Measurements from ENCODE around the gene LCNL1.

LCNL1 gene

GRCh38 chr9:136982232-136983051, at the start of gene LCNL1:
Gene LCNL1 (plus strand): TSS chr9:136982993. CDS start chr9:136983587, 594 bp downstream.
- no peak for DNase-seq (ENCODE audit: low read depth in 2 of 2)

- DNase-seq (ENCODE audit: low read depth in 2 of 2), result no peak
Measured at GRCh38 chr9:136934277-136934676, 48.5 kb upstream of the LCNL1 start.

GRCh38 chr9:136935651-136936050, 47.1 kb upstream of the LCNL1 start:
- DNase-seq (ENCODE audit: low read depth in 2 of 2), result no peak

- no peak for DNase-seq (ENCODE audit: low read depth in 2 of 2)
Measured at GRCh38 chr9:136936645-136937170, 46.1 kb upstream of the LCNL1 start.

GRCh38 chr9:136937186-136938001, 45.4 kb upstream of the LCNL1 start:
- no peak for DNase-seq (ENCODE audit: low read depth in 2 of 2)

GRCh38 chr9:136939431-136939995, 43.3 kb upstream of the LCNL1 start:
- DNase-seq (ENCODE audit: low read depth in 2 of 2), result no peak

GRCh38 chr9:136939996-136940525, 42.7 kb upstream of the LCNL1 start:
- DNase-seq (ENCODE audit: low read depth in 2 of 2), result no peak

- DNase-seq (ENCODE audit: low read depth in 2 of 2), result no peak
Measured at GRCh38 chr9:136940526-136941230, 42.1 kb upstream of the LCNL1 start.

GRCh38 chr9:136941231-136942111, 41.3 kb upstream of the LCNL1 start:
- DNase-seq (ENCODE audit: low read depth in 2 of 2), result no peak

- no peak for DNase-seq (ENCODE audit: low read depth in 2 of 2)
Measured at GRCh38 chr9:136942112-136942880, 40.5 kb upstream of the LCNL1 start.

GRCh38 chr9:136942881-136943230, 39.9 kb upstream of the LCNL1 start:
- no peak for DNase-seq (ENCODE audit: low read depth in 2 of 2)

GRCh38 chr9:136943291-136944211, 39.2 kb upstream of the LCNL1 start:
- no peak for DNase-seq (ENCODE audit: low read depth in 2 of 2)

- no peak for DNase-seq (ENCODE audit: low read depth in 2 of 2)
Measured at GRCh38 chr9:136944212-136944518, 38.6 kb upstream of the LCNL1 start.

GRCh38 chr9:136944519-136945332, 38.1 kb upstream of the LCNL1 start, which contains the start of the genes C8G and FBXW5:
Gene C8G (plus strand): TSS chr9:136945243. CDS start chr9:136945321, 78 bp downstream.
Gene FBXW5 (minus strand): TSS chr9:136944738. CDS start chr9:136944083, 655 bp downstream.
- DNase-seq (ENCODE audit: low read depth in 2 of 2), result peak; percentile 81 to 93

GRCh38 chr9:136945333-136946227, 37.2 kb upstream of the LCNL1 start:
- DNase-seq (ENCODE audit: low read depth in 2 of 2), result no peak

- DNase-seq (ENCODE audit: low read depth in 2 of 2), result no peak
Measured at GRCh38 chr9:136946228-136947027, 36.4 kb upstream of the LCNL1 start.
